ENCODE data around the gene MYH10.
A peak's percentile ranks its signal among the peaks of the same experiment; 100 is the strongest.

The MYH10 gene

DNA sequence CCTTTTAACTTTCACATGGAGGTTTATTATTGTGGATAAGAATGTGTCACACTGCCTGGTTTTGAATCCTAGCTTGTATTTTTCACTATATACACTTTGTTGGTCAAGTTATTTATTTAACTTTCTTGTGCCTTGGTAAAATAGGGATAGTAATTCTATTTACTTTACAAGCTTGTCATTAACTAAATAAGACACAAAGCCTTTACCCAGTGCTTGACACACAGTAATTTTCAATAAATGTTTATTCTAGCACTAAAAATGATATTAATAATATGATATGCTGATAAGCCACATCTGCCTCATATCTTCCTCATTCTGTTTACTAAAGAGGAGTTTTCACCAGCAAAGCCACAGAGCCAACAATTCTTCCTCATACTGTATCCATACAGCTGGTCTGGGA, 27.8 kb downstream of the MYH10 start:
- no peak for DNase-seq

DNA sequence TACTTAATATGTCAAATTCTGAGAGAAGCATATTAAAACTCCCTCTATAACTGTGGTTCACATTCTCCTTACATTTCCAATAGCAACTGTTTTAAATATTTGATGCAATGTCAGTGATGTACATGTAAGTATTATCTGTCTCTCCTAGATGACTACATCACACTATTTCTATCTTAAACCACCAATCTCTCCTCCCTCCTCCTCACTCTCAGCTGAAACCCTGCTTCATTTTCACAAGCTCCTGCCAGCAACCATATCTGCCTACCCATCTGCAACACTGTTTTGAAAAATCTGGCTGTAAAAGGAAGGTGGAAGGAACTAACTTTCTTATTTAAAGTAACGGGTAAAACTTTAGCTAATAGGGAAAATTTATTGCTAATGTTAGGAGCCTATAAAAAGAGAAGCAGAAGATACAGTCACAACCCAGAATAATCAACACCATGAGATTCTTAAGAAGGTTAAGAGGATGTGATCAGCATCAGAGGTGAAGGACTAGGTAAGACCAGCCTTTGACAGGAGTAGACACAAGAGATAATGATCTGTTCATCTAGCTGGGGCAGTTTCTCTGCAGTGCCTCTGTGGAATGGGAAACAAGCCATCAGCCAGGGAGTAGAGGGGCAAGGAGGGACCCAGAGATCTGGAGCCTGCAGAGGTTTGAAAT, 31.0 kb downstream of the MYH10 start:
- peak; percentile 16 for DNase-seq

DNA sequence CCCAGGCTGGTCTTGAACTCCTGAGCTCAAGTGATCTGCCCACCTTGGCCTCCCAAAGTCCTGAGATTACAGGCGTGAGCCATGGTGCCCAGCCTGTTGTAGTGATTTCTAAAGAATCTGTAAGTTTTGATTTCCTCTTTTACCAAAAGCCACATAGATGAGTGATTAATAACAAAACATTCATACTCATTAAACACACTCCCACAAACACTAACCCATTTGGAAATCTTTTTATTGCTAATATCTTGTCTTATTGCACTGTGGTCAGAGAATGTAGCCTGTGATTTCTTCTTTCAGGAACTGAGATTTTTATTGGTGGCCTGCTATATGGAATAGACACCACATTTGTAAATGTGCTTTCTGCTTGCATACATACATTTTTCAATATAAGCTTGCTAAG, 31.6 kb downstream of the MYH10 start:
- no peak for DNase-seq

DNA sequence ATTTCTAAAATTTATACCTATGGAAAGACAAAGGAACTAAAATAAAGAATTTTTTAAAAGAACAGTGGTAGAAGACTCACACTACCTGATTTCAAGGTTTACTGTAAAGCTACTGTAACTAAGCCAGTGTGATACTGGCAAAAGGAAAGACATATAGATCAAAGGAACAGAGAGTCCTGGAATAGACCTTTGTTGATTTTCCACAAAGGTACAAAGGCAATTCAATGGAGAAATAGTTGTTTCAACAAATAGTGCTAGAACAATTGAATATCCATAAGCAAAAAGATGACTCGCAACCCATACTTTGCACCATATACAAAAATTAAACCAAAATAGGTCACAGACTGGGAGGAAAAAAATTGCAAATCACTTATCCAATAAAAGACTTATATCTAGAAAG, 36.7 kb downstream of the MYH10 start:
- DNase-seq = no peak

DNA sequence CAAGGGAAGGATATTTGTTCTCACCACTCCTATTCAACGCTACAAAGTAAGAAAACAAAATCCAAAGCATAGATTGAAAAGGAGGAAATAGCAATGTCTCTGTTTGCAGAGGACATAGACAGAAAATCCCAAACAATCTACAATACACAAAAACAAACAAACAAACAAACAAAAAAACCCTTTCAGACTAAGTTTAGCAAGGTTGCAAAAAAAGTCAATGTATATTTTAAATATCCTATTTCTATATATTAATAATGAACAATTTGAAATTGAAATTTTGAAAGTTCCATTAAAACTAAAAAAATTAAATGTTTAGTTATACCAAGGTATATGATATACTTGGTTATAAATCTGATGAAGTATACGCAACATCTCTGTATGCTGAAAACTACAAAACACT, 37.2 kb downstream of the MYH10 start:
- no peak for DNase-seq

DNA sequence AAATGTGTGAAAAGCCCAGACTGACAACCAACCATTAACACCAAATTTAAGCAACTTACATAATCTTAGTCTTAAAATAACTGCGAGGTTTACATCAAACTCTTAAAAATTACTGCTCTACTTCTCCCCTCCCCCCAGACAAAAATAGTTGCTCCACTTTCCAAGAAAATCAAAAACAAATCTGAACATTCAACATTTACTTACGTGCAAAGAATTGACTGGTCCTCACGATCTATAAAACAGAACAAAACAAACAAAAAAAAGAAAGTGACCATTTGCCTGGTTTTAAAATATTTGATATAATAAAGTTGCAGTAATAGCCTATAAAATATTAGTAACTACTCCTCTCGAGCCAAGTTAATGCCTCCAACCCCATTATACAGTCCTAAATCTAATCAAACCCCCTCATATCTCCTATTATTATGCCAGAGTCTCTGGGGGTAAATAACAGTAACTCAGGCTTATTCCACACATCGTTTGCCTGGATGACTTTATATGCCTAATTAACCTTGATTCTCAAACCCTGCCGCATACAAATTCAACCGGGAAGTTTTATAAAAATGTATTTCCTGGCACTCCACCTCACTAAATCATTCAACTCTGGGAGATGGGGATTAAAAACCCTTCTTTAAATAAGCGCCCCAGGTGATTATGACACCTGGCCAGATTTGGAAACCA, 41.5 kb downstream of the MYH10 start:
- no peak for DNase-seq

DNA sequence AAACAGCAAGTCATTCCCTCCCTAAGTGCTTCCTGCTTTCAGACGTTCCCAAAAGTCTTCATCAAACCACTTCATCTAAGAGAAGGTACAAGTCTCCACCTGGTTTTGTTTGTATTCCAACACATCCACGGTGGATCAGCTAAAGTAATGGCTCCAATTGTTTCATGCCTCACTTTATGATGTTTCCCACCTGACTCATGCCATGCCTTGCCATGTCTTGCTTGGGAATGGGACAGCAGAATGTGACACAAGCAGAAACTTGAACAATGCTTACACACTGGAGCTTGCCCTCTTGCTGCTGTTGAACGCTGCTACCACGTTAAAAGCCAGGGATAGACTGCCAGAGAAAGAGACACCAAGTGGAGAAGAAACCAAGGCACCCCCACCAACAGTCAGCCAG, 43.8 kb downstream of the MYH10 start:
- no peak for DNase-seq

DNA sequence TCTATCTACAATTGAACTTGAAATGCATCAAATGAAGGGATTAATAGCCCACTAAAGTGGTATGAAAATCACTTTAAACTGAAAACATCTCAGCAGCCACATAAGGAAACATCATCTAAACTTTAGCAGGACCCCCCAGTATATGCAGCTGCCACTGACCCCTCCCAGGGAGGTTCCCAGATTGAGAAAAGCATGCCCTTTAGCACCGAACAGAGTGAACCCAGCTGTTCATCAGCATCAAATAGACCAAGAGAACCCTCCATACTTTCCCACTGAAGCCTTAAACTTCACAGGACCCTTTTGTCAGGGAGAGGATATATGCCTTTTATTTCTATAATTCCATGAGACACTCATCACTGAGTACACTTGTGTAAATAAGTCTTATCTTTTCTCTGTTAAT, 44.6 kb downstream of the MYH10 start:
- DNase-seq = no peak

DNA sequence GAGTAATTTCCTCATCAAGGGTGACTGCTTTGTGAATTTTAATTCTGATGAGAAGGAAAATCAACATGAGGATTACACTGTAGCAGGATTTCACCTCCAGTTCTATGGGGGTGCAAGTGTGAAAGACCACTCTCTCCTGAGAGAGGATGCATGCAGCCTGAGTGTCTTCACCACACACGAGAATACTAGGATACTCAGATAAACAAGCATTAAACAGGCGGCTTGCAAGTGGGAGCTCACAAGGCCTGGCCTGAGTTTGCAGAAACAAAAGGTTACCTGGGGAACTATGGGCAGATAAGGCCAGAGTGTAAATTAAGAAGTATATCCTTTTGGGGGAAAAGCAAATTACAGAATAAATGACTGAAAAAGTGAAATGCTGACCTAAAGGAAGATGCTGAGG, 46.6 kb downstream of the MYH10 start:
- DNase-seq = no peak

DNA sequence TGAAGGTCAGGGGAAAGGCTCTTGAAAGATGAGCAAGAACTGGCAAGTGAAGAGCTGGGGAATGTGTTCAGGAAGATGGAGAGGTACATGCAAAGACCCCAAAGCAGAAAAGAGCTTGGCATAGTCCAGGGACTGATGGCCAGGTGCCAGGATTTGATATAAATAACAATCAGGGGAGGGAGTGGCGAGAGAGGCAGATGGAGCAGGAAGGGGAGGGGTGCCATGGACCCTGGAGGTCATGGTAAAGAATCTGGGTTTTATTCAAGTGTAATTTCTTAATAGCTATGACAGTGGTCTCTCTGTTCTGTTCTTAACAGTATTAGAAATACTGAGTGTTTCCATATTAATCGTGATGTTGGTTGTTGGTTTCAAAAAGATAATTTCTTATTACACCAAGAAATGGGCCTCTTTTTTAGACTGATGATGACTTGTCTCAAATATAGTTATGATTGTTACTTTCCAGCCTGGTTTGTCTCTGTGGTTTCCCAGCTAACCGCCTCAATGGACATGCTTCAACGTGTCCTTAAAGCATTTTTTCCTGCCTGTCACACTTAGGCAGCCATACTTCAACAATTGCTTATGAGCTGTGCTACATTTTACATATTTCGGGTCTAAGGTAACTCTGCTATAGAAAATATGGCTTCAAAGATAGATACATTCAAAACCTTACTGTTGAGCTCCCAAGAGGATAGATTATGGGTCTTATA, 49.4 kb downstream of the MYH10 start:
- no peak for DNase-seq

DNA sequence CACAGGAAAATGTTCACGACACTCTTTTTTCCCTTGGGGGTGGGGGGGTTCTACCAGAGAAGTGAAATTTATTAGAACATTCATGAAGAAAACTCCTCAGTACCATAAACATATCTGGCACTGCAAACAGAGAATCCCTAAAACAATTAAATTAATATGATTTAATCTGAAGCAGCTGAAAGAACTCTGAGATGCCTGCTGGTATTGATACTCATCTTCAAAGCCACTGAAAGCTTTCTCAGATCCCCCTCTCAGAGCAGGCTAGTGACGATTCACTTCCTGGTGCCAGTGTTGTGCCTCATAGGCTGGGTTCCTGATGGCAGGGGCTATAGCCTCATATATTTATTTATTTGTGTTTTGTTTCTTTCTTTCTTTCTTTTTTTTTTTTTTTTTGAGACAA, 52.7 kb downstream of the MYH10 start:
- DNase-seq = peak; percentile 13

DNA sequence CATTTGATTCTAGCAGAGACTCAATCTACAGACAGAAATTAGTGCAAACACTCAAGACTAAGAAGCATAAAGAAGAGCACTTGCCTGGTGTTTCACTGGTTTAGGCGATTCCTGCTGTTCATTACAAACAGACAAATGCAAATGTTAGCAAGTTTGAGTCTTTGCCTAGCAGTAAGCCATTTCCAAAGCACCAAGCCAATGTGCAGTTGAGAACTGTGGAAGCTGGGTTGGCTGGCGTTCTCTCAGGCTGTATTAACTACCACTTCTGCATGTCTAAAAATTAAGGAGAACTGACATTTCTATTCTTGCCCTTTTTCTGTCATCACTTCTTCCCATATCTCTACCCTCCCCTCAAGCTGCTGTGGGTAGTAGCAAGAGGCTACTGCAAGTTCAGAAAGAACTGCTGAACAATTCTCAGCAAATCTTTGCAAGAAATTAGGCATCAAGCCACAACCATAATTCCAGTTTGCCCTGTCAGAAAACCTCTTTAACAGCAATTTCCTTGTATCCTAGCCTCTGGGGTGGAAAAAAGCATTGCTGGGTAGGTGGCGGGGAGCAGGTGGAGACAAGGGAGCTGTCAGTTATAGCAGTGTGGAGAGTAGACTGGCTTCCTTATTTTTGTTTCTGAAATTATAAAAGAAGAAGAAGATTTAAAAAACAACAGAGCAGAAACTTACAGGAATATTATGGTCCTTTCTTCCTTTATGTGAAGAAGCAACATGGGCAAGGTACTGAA, 53.8 kb downstream of the MYH10 start:
- DNase-seq = no peak

DNA sequence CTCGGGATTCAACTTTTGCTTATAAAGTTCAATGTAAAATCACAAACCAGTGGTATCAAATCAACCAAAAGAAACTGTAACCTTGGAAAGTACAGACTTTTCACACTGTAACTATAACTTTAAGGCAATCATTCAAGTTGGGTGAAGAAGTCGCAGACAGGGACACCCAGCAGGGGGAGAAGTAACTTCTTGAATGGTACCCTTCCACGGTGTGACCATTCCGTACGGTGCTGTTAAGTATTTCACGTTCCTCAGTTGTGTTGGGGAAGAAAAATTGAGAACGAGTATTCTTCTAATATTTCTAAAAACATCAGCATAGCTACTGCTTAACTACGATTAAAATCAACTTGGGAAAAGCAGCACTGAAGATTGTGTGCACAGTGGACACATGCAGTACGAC, 55.8 kb downstream of the MYH10 start:
- peak; percentile 49 for DNase-seq

DNA sequence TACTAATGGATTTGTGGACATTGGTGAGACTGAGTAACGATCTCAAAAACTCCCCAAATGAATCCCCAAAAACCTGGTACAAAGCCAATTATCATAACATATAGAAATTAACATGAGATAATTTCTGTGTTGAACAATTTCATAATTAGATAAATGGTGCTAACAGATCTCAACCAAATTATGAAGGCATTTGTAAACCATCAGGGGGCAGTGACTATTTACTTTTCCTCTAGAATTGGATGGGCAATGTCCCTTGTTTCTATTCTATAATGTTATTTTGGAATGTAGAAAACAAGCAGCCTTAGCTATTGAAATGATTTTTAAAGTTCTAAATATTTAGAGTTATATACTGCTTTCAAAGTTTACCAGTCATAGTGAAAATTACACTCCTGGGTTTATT, 57.8 kb downstream of the MYH10 start:
- DNase-seq = peak; percentile 52

DNA sequence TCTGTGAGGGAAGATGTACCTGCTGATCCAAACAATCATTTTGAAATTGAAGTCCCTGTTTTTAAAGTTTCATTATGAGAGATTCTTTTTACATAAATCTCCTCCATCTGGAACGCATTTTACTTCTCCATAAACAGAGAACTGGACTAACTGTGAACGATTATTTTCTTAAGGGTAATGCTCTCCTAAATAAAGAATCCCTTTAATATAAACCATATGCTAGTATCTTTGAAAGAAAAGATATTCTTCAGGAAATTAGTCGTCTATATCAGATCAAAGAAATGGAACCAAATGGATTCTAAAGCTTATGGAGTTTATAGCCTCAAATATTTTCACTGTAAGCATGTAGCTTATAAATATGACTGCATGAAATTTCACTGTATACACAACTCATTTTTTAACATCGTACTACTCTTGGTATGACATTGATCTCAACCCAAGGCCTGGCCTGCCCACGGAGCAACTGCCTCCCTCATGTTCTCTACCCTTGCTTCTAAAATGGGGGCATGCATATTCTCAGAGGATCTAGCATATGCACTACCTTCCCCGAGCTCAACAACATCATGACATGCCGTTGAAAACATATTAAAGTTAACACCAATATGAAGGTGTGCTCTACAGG, 66.4 kb downstream of the MYH10 start:
- DNase-seq = no peak

DNA sequence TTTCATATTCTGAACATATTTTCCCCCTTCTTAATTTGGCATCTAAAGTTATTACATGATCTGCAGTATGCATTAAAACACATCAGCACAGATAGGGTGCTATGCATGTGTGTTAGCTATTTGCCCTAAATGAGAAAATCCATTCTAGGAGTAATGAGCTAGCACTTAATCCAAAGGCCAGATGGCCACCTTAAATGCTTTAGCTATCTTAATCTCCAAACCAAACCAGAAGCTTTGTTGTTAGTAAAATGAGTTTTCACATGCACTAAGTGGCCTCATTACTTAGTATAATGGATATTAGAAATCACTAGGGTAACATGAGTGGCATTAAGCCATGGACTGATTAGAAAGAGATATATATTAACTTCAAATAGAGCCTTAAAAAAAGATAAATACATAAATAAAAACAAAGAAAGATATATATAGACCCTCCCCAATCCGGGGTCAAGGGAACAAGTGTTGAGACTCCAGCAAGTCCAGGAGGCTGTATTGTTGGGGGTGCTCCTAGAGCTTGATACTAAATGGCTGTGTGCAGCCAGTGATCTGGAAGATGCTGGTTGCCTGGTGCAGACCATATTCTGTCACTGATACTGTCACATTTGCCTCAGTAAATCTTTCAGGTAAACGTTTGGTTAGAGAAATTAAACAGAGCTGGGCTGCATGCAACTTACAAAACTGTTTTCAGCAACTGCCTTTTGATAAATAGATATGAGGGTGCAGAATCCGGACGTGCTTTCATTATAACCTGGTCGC, 67.3 kb downstream of the MYH10 start:
- no peak for DNase-seq

DNA sequence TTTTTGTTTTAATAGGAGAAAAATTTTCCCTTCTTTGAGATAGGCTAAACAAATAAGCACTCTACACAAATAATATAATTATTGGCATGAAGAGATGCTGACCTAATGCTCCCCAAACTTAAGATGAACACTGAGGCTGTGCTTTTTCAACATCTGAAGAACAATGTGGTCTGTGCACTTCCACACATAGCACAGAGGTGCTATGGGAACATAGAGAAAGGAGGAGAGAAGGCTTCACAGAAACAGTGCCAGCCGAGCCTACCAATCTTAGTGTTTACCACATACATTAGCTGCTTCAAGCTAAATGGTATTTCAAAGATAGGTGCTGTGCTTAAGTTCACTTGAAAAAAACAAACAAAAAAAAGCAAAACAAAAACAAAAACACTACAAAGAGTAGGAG, 72.4 kb downstream of the MYH10 start:
- no peak for DNase-seq

DNA sequence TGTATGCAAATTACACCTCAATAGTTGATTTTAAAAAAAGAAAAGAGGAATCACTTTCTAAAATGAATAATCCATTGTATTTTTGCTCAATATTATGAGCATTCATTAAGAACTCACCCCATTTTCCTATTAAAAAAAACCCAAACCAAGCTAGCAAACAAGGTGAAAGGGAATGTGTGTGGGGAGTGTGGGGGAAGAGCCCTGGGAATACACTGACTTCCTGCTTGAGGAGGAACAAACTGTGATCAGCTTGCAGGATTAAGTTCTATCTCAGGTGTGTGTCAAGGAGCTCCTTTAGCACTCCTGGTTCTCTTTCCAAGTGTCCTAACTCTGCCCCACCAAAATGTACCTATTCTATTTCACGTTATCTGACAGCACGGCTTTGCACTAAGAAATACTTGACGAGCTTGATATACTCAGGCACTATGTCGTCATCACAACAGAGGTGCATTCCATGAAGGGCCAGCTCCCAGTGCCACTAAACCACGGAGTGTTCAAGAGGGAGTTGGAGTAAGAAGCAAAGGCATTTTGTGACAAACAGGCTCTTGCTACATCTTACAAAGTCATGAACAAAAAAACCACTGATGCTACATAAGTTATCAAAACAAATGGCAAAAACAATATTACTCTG, 73.2 kb downstream of the MYH10 start:
- DNase-seq = no peak

DNA sequence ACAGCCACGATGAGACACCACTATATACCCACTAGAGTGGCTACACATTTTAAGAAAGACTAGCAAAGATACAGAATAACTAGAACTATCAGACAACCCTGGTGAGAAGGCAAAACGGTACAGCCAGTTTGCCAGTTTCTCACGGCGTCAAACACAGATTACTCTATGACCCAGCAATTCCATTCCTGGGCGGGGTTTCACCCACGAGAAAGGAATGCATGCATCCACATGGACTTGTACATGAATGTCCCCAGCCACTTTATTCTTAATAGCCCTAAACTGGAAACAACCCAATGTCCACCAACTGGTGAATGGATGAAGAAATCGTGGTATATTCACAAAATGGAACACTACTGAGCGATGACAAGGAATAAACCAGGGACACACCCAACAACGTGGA, 74.5 kb downstream of the MYH10 start:
- DNase-seq = no peak

DNA sequence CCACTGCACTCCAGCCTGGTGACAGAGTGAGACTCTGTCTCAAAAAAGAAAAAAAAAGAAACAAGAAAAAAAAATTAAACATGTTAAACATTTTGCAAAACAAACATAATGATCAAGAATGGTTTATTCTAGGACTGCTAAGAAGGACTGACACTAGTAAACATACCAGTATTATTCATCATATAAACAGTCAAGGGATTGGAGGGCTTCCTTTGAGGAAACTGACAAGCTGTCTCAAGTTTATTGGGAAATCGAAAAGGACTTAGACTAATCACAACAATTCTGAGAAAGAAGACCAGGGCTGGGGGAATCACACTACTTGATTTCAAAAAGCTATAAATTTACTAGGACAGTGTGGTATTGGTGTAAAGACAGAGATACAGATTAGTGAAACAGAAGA, 75.5 kb downstream of the MYH10 start:
- DNase-seq = no peak

DNA sequence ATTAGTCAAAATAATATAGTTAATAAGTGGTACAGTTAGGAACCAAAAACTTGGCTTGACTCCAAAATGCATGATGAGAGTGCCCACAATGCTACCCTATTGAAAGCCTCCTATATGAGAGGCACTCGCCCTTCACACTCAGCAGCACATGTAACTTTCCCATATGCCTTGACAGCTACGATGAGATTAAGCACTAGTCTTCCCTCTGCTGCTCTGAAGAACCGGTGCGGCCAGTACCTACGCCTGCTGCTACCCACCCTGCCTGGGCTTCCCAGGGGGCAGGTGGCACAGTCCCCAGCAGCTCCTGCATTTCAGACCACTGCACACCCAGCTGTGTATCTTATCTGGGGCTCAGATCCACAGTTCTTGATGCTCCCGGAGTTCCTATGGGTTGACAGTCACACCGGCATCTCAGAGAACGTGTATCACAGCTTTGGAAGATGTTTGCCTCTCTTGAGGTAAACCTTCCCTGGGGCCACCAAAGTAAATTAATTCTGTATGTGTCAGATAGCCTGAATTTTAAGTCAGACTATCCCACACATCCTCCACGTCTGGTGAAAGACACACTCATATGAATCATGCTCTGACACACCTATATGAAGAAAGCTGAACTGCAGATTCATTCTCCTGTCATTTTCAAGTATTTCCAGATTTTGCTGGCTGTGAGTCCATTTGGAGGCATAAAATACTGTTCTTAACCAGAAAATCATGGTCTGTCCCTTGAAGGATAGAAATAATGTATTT, 77.8 kb downstream of the MYH10 start:
- DNase-seq = peak; percentile 16

All from hematopoietic multipotent progenitor cell treated with erythropoietin and hydrocortisone succinate and interleukin-3 and kit ligand, for 6 days (in vitro differentiated cells).